GM12878 (cell line): ENCODE measurements around the gene CCDC88C. TPM values are rescaled to one million over a fixed set of nuclear protein-coding genes. Genes with fewer than 3 reads are reported as not detected.

Experiments
- ATF2 ChIP-seq: IDR thresholded peaks from 2 replicates; pipeline ENCODE4 v1.6.1; 2012; ENCODE audit warnings: low read length, inconsistent platforms
- CREB1 ChIP-seq: IDR thresholded peaks from 2 replicates; pipeline ENCODE4 v1.6.1; 2012; ENCODE audit warnings: low read depth, mild to moderate bottlenecking, inconsistent platforms
- CUX1 ChIP-seq: IDR thresholded peaks from 2 replicates; pipeline ENCODE4 v1.6.1; 2012; ENCODE audit warnings: improper control_type of control experiment, low read depth, low read length; ENCODE audit not compliant: insufficient replicate concordance
- FOXK2 ChIP-seq: fragments of 450-650 bp; IDR thresholded peaks from 2 replicates; pipeline ENCODE4 v1.6.1; 2017; ENCODE audit warnings: mild to moderate bottlenecking, moderate library complexity
- LARP7 ChIP-seq: fragments of 450-650 bp; IDR thresholded peaks from 2 replicates; pipeline ENCODE4 v1.6.1; 2017; ENCODE audit warnings: mild to moderate bottlenecking
- NR2C2 ChIP-seq: IDR thresholded peaks from 2 replicates; pipeline ENCODE4 v1.6.1; 2011; ENCODE audit warnings: borderline replicate concordance, low read depth; ENCODE audit not compliant: control insufficient read depth, insufficient read length
- PML ChIP-seq: IDR thresholded peaks from 2 replicates; pipeline ENCODE4 v1.6.1; 2012; ENCODE audit warnings: low read length, inconsistent platforms
- POLR2A ChIP-seq: IDR thresholded peaks from 2 replicates; pipeline ENCODE4 v1.6.1; 2011; ENCODE audit warnings: low read depth, mild to moderate bottlenecking, low read length
- RAD21 ChIP-seq: IDR thresholded peaks from 2 replicates; pipeline ENCODE4 v1.6.1; 2011; ENCODE audit warnings: mild to moderate bottlenecking, low read depth, low read length, moderate library complexity; ENCODE audit not compliant: insufficient read depth
- polyA plus RNA-seq, 11 experiments: library from polyadenylated mRNA; depleted of rRNA in 4 of 11; unstranded in 6 of 11; stranded (reverse) in 5 of 11; fragments of >200 nt; fragmentation: Nextera tagmentation in 4 of 11; fragmentation: Illumina TruSeq in 1 of 11; extraction: Ambion mirVana in 4 of 11; extraction: Trizol in 1 of 11; gene quantifications; 1 replicate in 1 of 11; 2 replicates in 10 of 11; pipeline versions ENCODE4 v1.2.1 to v1.2.3, GENCODE V29; 2011 to 2016; ENCODE audit warnings: inconsistent platforms in 2 of 11, missing spikeins in 2 of 11, low read depth in 1 of 11
- total RNA-seq, 4 experiments: library from RNA; depleted of rRNA in 3 of 4; stranded (reverse); fragments of >200 nt in 3 of 4; fragmentation: Illumina TruSeq in 1 of 4; extraction: Trizol in 1 of 4; gene quantifications; 2 replicates each; pipeline versions ENCODE4 v1.2.1 to v1.2.3, GENCODE V29; 2013 to 2021
- TF ChIP-seq, protein P1 (sequence below): fragments of 450-650 bp; IDR thresholded peaks from 2 replicates; pipeline ENCODE4 v1.6.1; 2016; ENCODE audit warnings: mild to moderate bottlenecking
- TF ChIP-seq, protein P2 (sequence below): fragments of 450-650 bp; conservative IDR thresholded peaks from 2 replicates; pipeline ENCODE4 v1.6.1; 2017; ENCODE audit warnings: mild to moderate bottlenecking, moderate library complexity
- TF ChIP-seq, protein P3 (sequence below): fragments of 450-650 bp; IDR thresholded peaks from 2 replicates; pipeline ENCODE4 v1.6.1; 2016; ENCODE audit warnings: mild to moderate bottlenecking

Gene CCDC88C
- total and polyA plus RNA-seq, 10 of the 15 experiments (the other 5 are each of a cell fraction or from before 2014, with no cell fraction given) = 4.0 to 79.6 (median 36.6) TPM

- TF ChIP-seq CUX1 = no peak
- TF ChIP-seq, protein P1, sequence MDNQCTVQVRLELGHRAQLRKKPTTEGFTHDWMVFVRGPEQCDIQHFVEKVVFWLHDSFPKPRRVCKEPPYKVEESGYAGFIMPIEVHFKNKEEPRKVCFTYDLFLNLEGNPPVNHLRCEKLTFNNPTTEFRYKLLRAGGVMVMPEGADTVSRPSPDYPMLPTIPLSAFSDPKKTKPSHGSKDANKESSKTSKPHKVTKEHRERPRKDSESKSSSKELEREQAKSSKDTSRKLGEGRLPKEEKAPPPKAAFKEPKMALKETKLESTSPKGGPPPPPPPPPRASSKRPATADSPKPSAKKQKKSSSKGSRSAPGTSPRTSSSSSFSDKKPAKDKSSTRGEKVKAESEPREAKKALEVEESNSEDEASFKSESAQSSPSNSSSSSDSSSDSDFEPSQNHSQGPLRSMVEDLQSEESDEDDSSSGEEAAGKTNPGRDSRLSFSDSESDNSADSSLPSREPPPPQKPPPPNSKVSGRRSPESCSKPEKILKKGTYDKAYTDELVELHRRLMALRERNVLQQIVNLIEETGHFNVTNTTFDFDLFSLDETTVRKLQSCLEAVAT = no peak
- no peak for TF ChIP-seq ATF2
- TF ChIP-seq, protein P2, sequence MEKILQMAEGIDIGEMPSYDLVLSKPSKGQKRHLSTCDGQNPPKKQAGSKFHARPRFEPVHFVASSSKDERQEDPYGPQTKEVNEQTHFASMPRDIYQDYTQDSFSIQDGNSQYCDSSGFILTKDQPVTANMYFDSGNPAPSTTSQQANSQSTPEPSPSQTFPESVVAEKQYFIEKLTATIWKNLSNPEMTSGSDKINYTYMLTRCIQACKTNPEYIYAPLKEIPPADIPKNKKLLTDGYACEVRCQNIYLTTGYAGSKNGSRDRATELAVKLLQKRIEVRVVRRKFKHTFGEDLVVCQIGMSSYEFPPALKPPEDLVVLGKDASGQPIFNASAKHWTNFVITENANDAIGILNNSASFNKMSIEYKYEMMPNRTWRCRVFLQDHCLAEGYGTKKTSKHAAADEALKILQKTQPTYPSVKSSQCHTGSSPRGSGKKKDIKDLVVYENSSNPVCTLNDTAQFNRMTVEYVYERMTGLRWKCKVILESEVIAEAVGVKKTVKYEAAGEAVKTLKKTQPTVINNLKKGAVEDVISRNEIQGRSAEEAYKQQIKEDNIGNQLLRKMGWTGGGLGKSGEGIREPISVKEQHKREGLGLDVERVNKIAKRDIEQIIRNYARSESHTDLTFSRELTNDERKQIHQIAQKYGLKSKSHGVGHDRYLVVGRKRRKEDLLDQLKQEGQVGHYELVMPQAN = peak; percentile 66
- TF ChIP-seq NR2C2 = no peak
- TF ChIP-seq, protein P3, sequence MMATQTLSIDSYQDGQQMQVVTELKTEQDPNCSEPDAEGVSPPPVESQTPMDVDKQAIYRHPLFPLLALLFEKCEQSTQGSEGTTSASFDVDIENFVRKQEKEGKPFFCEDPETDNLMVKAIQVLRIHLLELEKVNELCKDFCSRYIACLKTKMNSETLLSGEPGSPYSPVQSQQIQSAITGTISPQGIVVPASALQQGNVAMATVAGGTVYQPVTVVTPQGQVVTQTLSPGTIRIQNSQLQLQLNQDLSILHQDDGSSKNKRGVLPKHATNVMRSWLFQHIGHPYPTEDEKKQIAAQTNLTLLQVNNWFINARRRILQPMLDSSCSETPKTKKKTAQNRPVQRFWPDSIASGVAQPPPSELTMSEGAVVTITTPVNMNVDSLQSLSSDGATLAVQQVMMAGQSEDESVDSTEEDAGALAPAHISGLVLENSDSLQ = no peak
- no peak for TF ChIP-seq CREB1
- TF ChIP-seq POLR2A = peak; percentile 58; the same call in 1 of the 2 replicates
- peak; percentile 44 for TF ChIP-seq RAD21
- no peak; the same call in 1 of the 2 replicates for TF ChIP-seq PML
- TF ChIP-seq LARP7 = peak; percentile 19
- no peak for TF ChIP-seq FOXK2
These were observed at the start of gene CCDC88C (continued) for GRCh38 chr14:91417120-91417982.
